ENCODE data around the gene GABARAP. TPM values are rescaled to one million over a fixed set of nuclear protein-coding genes. Genes with fewer than 3 reads are reported as not detected.

The GABARAP gene
- total and polyA plus RNA-seq, 2 experiments from 2014 or later: 327 to 1,031 TPM

DNA sequence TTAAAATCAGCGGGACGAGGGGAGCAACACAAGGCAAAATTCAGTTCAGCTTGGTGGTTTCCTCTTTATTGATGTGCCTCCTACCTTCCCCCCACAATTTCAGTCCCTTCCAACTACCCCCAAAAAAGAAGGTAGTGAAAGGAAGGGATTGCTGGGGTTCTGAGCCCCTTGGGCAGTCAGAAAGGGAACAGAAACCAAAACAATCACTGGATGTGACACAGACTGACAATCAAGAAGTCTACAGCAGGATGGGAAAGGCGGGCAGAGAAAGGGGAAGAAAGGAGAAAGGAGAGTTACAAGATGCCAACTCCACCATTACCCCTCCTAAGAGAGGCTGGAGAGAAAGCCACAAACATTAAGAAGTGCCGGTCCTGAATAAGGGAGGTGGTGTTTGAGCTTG, 1.9 kb downstream of the GABARAP start:
- Histone ChIP-seq H3K9me2 (replicated peaks; ENCODE audit: insufficient read depth) (no peaks in the 10 kb centered on the region), H3K4me2 (peak overlapping the region; percentile 85), H3K9me3 (ENCODE audit: low read depth) (no peaks in the 10 kb centered on the region), H2AFZ (no peak overlapping the region), H3K27ac (peak overlapping the region; percentile 97), H3K36me3 (replicated peaks; ENCODE audit: insufficient read depth, low read depth) (no peaks in the 10 kb centered on the region), H3K4me1 (ENCODE audit: insufficient read depth) (peaks cover 21% of the 10 kb centered on the region), H3K27me3 (no peaks in the 10 kb centered on the region), H4K20me1 (ENCODE audit: insufficient read depth, poor library complexity, severe bottlenecking) (no peaks in the 10 kb centered on the region), H3K4me3 (peak overlapping the region; percentile 61), H3K79me2 (peaks cover 61% of the 10 kb centered on the region)
- DNase-seq (ENCODE audit: low spot score): no peak
- WGBS (ENCODE audit: low lambda C conversion rate, missing lambda C conversion rate): 80% methylated on average over 4 of the region's 4 CpGs
- no peak for TF ChIP-seq EZH2 (IDR thresholded peaks at IDR 0.05; ENCODE audit: borderline replicate concordance)
- no peak for TF ChIP-seq CTCF (IDR thresholded peaks at IDR 0.05; ENCODE audit: poor library complexity)
- no peak for TF ChIP-seq EZH2phosphoT487 (IDR thresholded peaks at IDR 0.05; ENCODE audit: low read depth, severe bottlenecking, unreplicated experiment)

GRCh38 chr17:7239091-7240027, 2.9 kb downstream of the GABARAP start, which contains the start of gene PHF23:
PHF23 (minus strand) TSS chr17:7239457; CDS start chr17:7239279, 178 bp downstream.
- peak within 1 kb of the TSS; percentile 92 for H3K4me2 ChIP-seq
- H3K9me2 ChIP-seq (replicated peaks; ENCODE audit: insufficient read depth): no peaks in the 10 kb centered on the region
- peak within 1 kb of the TSS; percentile 65 for H3K4me3 ChIP-seq
- H3K27me3 ChIP-seq: no peaks in the 10 kb centered on the region
- no peaks in the 10 kb centered on the region for H3K9me3 ChIP-seq (ENCODE audit: low read depth)
- 2% methylated on average over 37 of the region's 72 CpGs for WGBS (ENCODE audit: low lambda C conversion rate, missing lambda C conversion rate)
- DNase-seq (ENCODE audit: low spot score): peak; percentile 100
- peaks cover 30% of the 10 kb centered on the region for H3K4me1 ChIP-seq (ENCODE audit: insufficient read depth)
- no peaks in the 10 kb centered on the region for H4K20me1 ChIP-seq (ENCODE audit: insufficient read depth, poor library complexity, severe bottlenecking)
- TF ChIP-seq EZH2 (IDR thresholded peaks at IDR 0.05; ENCODE audit: borderline replicate concordance) (no peak), EZH2phosphoT487 (IDR thresholded peaks at IDR 0.05; ENCODE audit: low read depth, severe bottlenecking, unreplicated experiment) (no peak), CTCF (IDR thresholded peaks at IDR 0.05; ENCODE audit: poor library complexity) (no peak)
- peaks cover 64% of the 10 kb centered on the region for H3K79me2 ChIP-seq
- peak within 1 kb of the TSS; percentile 98 for H3K27ac ChIP-seq
- H2AFZ ChIP-seq: peak within 1 kb of the TSS; percentile 11
- no peaks in the 10 kb centered on the region for H3K36me3 ChIP-seq (replicated peaks; ENCODE audit: insufficient read depth, low read depth)

DNA sequence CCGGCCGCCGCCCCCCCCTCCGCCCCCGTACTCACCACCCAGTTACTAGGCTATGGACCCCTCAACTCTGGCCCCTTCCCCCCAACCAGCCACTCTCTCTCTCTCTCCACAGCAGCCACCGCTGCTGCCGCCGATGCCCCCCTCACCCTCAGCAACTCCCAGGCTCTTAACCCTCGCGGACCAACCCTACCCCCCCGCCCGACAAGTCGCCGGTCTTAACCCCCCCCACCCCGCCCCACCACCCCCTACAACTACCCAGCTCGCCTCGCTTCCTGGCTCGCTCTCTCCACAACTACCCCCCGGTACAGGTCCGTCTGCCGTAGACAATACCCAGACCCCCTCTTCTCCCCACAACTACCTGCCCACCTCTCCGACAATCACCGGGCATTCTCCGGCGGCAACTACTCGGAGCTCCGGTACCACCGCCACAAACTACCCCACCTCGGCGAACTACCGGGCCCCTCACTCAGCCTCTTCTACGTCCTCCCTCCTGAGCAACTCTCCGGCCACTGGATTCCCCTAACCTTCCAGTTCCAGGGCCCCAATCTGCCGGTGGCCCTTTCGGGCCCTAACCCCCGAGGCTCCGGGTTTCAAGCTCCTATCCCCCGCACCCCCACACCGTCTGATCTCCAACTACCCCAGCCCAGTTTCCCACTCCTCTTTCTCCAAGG, 3.7 kb downstream of the GABARAP start:
- H3K36me3 ChIP-seq (replicated peaks; ENCODE audit: insufficient read depth, low read depth): no peaks in the 10 kb centered on the region
- H3K27me3 ChIP-seq: no peaks in the 10 kb centered on the region
- peak; percentile 61 for DNase-seq (ENCODE audit: low spot score)
- TF ChIP-seq EZH2 (IDR thresholded peaks at IDR 0.05; ENCODE audit: borderline replicate concordance) (no peak), CTCF (IDR thresholded peaks at IDR 0.05; ENCODE audit: poor library complexity) (no peak), EZH2phosphoT487 (IDR thresholded peaks at IDR 0.05; ENCODE audit: low read depth, severe bottlenecking, unreplicated experiment) (no peak)
- WGBS (ENCODE audit: low lambda C conversion rate, missing lambda C conversion rate): under 1% methylated on average over 22 of the region's 39 CpGs
- no peaks in the 10 kb centered on the region for H3K9me3 ChIP-seq (ENCODE audit: low read depth)
- peak overlapping the region; percentile 65 for H3K4me3 ChIP-seq
- peak overlapping the region; percentile 98 for H3K27ac ChIP-seq
- peak overlapping the region; percentile 92 for H3K4me2 ChIP-seq
- H3K79me2 ChIP-seq: peaks cover 69% of the 10 kb centered on the region
- no peaks in the 10 kb centered on the region for H4K20me1 ChIP-seq (ENCODE audit: insufficient read depth, poor library complexity, severe bottlenecking)
- H3K4me1 ChIP-seq (ENCODE audit: insufficient read depth): peaks cover 30% of the 10 kb centered on the region
- H3K9me2 ChIP-seq (replicated peaks; ENCODE audit: insufficient read depth): no peaks in the 10 kb centered on the region
- H2AFZ ChIP-seq: peak overlapping the region; percentile 11

Data from hepatocyte (in vitro differentiated cells).